Lower lobe of right lung (tissue), 2 donors: ENCODE measurements around the gene LRRTM3. TPM values are rescaled to one million over a fixed set of nuclear protein-coding genes. Genes with fewer than 3 reads are reported as not detected.

Source experiments
- ATAC-seq, 2 donors: fragments of 200-7000 bp; cut with Tn5 transposase; one replicate each; pipeline ENCODE4 v1.9.1; 2020 to 2022; ENCODE audit warnings: mild to moderate bottlenecking in 2 of 2, moderate library complexity in 2 of 2
- DNase-seq: peaks from one replicate; pipeline ENCODE4 v3.0.0-alpha.2; 2020
- H3K27ac ChIP-seq: fragments of 200-600 bp; one replicate; pipeline ENCODE4 v1.8.0; 2022
- H3K27me3 ChIP-seq: fragments of 200-600 bp; one replicate; pipeline ENCODE4 v1.8.0; 2022; ENCODE audit warnings: low read depth
- H3K36me3 ChIP-seq: fragments of 200-600 bp; one replicate; pipeline ENCODE4 v1.8.0; 2022; ENCODE audit warnings: mild to moderate bottlenecking
- H3K4me1 ChIP-seq: fragments of 200-600 bp; one replicate; pipeline ENCODE4 v1.8.0; 2022
- H3K4me3 ChIP-seq: fragments of 200-600 bp; one replicate; pipeline ENCODE4 v1.8.0; 2022; ENCODE audit warnings: mild to moderate bottlenecking
- H3K9me3 ChIP-seq: fragments of 200-600 bp; one replicate; pipeline ENCODE4 v1.8.0; 2022
- CTCF ChIP-seq: fragments of 200-600 bp; IDR thresholded peaks from one replicate; pipeline ENCODE4 v1.8.0; 2022; ENCODE audit warnings: antibody characterized with exemption, mild to moderate bottlenecking
- intact Hi-C: fragments of 100-400 bp; cut with DNase I; formaldehyde crosslinking; loops from one replicate; pipeline ENCODE4 v1.11.0; 2022
- total RNA-seq: library from RNA; stranded (reverse); fragmentation: NEBNext Ultra II Directional; extraction: Animal tissue kit (Norgen Biotek cat#: 25700); gene quantifications from one replicate; pipeline ENCODE4 v1.2.1, GENCODE V29; 2021
- donor health status: DM: no; HTN: yes; CAD: no; lungs with severe emphysema.

The LRRTM3 gene
- total RNA-seq, 1 donor from 2014 or later: not detected

- ATAC-seq (no peak), DNase-seq (no peak)
Observed at GRCh38 chr10:66882271-66882670, 43.6 kb upstream of the LRRTM3 start.

DNA sequence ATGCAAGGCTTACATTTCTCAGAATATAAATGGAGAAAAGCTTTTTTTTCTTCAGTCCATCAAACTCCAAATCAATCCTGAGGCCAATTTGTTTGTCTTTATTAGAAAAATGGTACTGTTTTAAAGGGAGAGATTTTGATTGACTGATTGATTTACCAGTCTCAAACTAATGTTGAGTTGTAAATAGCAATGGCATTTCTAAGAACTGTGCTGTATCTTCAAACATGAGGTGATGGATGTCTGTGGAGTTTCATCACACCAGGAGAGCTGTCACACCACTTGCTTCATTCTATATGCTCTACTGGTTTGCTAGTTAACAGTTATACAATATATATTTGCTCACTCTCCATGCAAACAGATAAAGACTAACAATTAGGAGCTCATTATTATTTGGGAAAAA, 39.0 kb upstream of the LRRTM3 start:
- no peaks in the 10 kb centered on the region for H3K36me3 ChIP-seq
- no peaks in the 10 kb centered on the region for H3K4me1 ChIP-seq
- intact Hi-C loops: no loop called here
- DNase-seq (no peak), ATAC-seq (no peak)
- H3K27ac ChIP-seq: no peak overlapping the region
- H3K4me3 ChIP-seq: no peak overlapping the region
- no peaks in the 10 kb centered on the region for H3K9me3 ChIP-seq
- no peak for TF ChIP-seq CTCF
- no peaks in the 10 kb centered on the region for H3K27me3 ChIP-seq

More at GRCh38 chr10:66882271-66882670, 43.6 kb upstream of the LRRTM3 start:
- Histone ChIP-seq H3K9me3 (no peaks in the 10 kb centered on the region), H3K4me3 (no peak overlapping the region), H3K36me3 (no peaks in the 10 kb centered on the region), H3K27me3 (no peaks in the 10 kb centered on the region), H3K27ac (no peak overlapping the region), H3K4me1 (no peaks in the 10 kb centered on the region)
- intact Hi-C loops: no loop called here
- no peak for TF ChIP-seq CTCF

GRCh38 chr10:66888237-66888636, 37.6 kb upstream of the LRRTM3 start:
- H3K9me3 ChIP-seq: no peaks in the 10 kb centered on the region
- H3K36me3 ChIP-seq: no peaks in the 10 kb centered on the region
- DNase-seq (no peak), ATAC-seq (no peak)
- no peak overlapping the region for H3K27ac ChIP-seq
- intact Hi-C loops: no loop called here
- no peak for TF ChIP-seq CTCF
- no peaks in the 10 kb centered on the region for H3K27me3 ChIP-seq
- H3K4me1 ChIP-seq: no peaks in the 10 kb centered on the region
- H3K4me3 ChIP-seq: no peak overlapping the region

DNA sequence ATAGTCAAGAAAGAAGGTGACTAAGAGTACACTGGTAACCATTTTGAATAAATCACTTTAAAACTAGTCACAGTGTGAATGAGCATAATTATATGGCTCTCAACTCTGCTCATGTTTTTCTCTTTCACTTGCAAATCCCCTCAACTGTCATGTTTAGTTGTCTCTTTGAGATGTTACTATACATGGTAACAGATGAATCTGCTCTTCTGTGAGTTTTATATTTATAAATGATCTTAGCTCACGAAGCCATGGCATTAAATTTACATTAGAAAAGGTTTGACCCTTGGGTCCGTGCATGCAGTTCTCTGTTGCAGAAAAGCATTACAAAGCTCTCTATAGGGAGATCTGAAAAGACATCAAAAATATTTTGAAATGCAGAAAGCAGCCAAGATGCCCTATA, 33.0 kb upstream of the LRRTM3 start:
- TF ChIP-seq CTCF: no peak

DNA sequence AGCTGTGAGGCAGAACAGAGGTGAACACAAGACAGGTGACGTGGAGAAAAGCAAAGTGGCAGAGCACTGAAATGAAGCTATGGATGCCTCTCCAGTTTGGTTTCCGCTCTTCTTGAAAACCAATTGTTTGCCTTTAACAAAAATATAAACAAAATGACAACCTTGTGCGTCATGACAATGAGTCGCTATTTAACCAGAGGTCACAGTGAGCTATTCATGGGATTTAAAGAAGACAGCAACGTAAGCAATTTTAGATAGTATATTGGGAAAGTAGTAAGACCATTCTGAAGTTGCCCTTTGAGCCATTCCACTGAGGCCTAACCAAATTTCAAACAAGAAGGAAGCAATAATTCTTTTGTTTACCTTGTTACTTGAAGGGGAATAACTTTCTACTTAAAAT, 15.2 kb upstream of the LRRTM3 start:
- Histone ChIP-seq H3K27ac (no peak overlapping the region), H3K27me3 (no peaks in the 10 kb centered on the region), H3K4me1 (no peaks in the 10 kb centered on the region), H3K36me3 (no peaks in the 10 kb centered on the region), H3K9me3 (no peaks in the 10 kb centered on the region), H3K4me3 (no peak overlapping the region)
- ATAC-seq (no peak), DNase-seq (no peak)
- intact Hi-C loops: no loop called here
- TF ChIP-seq CTCF: no peak

More for the DNA sequence above, 33.0 kb upstream of the LRRTM3 start:
- intact Hi-C loops: no loop called here
- Histone ChIP-seq H3K4me3 (no peak overlapping the region), H3K9me3 (peaks cover 1% of the 10 kb centered on the region), H3K36me3 (no peaks in the 10 kb centered on the region), H3K4me1 (no peaks in the 10 kb centered on the region), H3K27me3 (no peaks in the 10 kb centered on the region), H3K27ac (no peak overlapping the region)
- no peak for DNase-seq
- no peak for ATAC-seq

- H3K4me1 ChIP-seq: no peaks in the 10 kb centered on the region
- intact Hi-C loops: no loop called here
Observed at GRCh38 chr10:66916030-66916429, 9.8 kb upstream of the LRRTM3 start.

More at GRCh38 chr10:66916030-66916429, 9.8 kb upstream of the LRRTM3 start:
- Histone ChIP-seq H3K9me3 (no peaks in the 10 kb centered on the region), H3K36me3 (no peaks in the 10 kb centered on the region), H3K27ac (no peak overlapping the region), H3K4me3 (no peak overlapping the region), H3K27me3 (no peaks in the 10 kb centered on the region)
- TF ChIP-seq CTCF: no peak
- ATAC-seq: no peak
- no peak for DNase-seq
